ENCODE measurements around the gene SERPINI1.

DNA sequence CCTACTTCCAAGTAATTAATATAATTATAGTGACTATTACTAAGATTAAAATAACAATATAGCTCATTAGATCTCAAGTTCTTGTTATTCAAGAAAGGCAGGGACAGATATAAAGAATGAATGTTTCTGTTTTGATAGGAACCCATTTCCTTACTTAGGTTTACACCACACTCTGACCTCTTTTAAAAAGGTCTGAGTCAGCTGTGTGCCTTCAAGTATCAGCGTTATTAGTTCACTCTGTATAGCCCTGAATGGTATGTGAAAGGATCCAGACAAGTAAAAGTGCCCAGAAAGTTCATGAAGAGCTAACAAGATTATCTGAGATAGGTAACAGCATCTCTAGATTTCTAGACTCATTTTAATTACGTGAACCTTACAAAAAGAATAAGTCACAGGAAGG, 29.7 kb upstream of the SERPINI1 start:
- TF ChIP-seq POLR2A (IDR thresholded peaks at IDR 0.05; ENCODE audit: low read length) (no peak), GATA1 (IDR thresholded peaks at IDR 0.05; ENCODE audit: low read depth, low read length) (no peak)

All from erythroblast (primary cell).